Measurements from ENCODE around the gene MED22.

Gene MED22

DNA sequence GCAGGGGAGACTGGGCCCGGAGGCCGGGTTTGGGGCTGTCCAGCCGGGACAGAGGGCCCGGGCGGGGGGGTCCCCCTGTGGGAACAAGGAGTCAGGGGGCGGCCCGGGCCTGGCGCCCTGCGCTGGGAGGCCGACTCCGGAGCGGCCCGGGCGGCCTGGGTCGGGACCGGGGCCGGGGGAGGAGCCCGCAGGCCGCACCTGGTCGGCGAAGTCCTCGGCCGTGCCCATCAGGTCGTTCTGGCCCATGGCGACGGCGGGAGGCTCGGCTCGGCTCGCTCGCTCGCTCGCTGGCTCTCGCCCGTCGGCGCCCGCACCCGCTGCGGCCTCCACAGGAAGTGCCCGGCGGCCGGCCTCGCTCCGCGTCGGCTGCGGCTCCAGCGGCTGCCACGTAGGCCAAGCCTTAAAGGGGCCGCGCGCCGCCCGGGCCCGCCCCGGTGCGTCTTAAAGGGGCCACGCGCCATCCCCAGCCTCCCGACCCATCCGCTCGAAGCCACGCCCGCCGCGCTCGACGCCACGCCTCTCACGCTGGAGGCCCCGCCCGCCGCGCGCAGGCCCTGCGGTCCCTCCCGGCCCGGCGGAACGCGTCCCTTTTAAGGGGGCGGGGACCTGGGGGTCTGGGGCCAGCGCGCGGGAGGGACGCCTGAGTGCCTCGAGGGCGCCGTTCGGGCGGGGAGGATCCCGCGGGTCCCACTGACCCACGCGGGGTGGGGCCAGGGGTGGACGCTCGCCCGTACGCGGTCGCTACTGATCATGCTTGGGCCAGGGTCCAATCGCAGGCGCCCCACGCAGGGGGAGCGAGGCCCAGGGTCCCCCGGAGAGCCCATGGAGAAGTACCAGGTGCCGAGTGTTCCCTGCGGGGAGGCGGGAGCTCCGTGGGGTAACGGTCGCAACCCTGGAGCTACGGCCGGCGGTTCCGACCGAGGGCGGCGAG, 28.1 kb upstream of the MED22 start, which contains the start of the genes STKLD1 and SURF4:
STKLD1 (plus strand) TSS at position 643 of the 931 bp plus-strand sequence; CDS start at position 751, 108 bp downstream.
SURF4 (minus strand) TSS at position 337 of the 931 bp plus-strand sequence; CDS start at position 246, 91 bp downstream.
- DNase-seq (ENCODE audit: low spot score), result peak; percentile 93

DNA sequence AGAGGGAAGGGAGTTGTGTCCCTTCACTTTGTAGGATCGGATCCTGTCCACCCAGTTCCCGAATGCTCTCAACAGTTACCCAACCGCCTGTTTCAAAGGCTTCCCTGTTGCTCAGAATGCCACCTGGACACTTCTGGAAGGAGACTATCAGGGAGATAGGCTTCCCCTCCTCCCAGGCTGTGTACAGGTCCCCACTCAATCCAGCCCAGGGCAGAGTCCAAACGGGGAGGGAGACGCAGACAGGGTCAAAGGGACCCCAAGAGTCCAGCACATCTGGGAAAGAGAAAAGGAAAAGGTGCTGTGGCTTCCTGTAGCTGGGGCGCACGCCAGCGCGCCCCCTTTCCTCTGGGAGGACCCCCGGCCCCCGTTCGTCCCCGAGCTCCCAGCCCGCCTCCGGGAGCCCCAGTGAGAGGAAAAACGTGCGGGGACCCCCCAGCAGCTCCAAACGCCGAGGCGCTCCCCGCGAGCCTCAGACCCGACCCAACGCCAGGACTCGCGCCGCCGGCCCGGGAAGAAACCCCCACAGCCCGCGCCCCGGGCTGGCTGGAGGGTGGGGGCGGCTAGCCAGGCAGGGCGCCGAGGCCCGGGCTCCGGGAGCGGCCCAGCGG, 27.3 kb upstream of the MED22 start:
- DNase-seq (ENCODE audit: low spot score), result peak; percentile 47

DNA sequence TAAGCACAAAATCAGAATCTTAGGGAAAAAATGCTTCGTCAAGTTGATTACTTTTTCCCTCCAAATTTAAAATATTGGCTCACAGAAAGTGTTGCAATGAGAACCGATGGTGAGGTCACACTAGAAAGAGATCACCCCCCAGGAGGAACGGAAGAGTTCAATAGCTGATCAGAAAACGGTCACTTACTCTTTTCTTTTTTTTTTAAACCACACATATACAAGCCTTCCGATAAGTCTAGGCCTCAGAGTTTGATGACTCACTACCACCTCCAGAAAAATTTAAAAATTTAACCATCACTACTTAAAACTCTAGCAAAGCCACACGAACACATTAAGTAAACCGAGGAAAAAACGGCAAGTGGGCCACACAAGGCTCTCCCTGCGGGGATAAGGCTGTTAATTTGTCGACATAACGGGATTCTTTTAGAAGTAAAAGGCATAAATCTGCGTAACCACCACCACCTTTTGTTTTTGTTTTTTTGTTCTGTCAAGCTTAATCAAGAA, 26.7 kb upstream of the MED22 start:
- no peak for DNase-seq (ENCODE audit: low spot score)

DNA sequence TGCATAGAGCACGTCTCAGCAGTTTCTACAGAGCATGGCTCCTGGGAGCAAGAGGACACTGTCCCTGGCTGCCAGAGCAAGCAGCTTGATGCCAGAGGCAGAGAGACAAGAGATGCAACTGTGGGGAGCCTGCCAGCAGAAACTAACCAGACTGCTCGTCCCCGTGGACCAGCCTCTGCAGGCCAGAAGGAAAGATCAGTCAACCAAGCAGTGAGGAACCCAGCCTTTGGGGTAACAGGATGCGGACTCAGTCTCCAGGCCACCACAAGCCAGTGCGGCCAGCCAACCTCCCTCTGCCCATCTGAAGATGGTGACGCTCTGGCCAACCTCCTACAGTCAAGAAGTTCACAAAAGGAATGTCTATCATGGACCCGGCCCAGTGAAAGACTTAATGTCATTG, 24.2 kb upstream of the MED22 start:
- no peak for DNase-seq (ENCODE audit: low spot score)

DNA sequence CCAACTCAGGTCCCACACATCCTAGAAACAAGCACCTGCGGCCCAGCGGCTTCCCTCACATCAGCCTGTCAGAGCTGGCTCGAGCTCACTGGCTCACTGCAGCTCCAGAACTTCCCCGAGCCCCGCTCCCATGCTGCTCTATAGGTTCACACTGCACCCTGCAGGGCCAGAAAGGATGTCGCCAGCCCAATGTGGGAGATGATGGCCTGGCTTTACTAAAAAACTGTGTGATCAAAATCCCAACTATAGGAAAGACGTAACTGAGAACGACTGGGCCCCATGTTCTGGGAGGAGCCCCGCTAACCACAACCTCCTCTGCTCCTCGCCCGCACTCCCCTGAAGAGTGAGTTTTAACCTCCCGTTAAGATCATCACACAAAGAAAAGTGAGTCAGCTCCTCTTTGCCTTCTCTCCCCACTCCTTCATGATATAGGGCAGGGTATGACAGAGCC, 23.4 kb upstream of the MED22 start:
- DNase-seq (ENCODE audit: low spot score), result no peak

DNA sequence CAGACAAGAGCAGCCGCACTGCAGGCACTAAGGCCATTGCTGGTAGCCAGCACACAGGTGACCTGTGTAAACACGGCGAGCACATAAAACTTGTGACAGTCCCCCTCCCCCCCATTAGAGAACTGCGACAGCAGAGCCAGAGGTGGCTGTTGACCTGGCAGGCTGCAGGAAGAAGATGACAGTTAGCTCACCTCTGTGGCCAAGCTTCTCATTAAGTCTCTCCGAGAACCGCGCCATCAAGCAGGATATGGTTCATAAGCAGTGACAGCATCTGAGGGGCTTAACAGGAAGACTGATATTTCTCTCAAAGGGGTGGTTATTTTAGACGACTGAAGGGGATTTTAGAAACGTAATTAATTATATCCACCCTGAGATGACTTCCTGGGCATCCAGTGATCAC, 22.8 kb upstream of the MED22 start:
- no peak for DNase-seq (ENCODE audit: low spot score)

DNA sequence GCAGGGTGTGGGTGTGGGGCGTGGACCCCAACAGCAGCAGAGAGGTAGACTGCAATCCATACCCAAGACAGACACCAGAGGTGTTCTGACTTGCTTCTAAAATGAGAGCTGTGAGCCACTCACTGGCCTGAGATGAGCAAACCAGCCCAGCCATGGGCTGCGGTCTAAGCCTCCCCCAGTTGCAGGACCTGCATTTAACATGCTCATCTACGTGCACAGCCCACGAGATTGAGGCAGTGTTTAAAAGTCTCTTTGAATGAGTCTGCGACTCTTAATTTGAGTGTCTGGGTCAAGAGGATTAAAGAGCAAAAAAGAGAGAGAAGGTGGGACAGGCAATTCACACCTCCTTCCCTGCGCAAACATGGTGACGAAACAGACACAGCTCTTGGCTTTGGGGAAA, 22.0 kb upstream of the MED22 start:
- DNase-seq (ENCODE audit: low spot score), result no peak

DNA sequence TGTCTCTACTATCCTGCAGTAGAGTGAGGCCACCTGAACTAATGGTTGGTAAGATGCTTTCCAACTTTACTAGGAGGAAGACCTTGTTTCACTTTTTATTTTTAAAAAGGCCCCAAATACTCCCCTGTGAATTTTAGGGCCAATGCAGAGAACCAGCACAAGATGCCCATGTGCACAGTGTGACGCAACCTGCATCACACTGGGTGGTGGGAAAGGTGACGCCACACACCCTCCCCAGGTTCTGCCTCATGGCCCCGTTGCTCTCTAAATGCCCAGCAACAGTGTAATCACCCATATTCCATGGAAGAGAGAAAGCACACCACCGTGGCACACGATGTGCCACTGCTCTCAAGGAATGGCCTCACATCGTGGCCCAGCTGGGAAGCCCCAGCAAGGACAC, 21.5 kb upstream of the MED22 start:
- no peak for DNase-seq (ENCODE audit: low spot score)

DNA sequence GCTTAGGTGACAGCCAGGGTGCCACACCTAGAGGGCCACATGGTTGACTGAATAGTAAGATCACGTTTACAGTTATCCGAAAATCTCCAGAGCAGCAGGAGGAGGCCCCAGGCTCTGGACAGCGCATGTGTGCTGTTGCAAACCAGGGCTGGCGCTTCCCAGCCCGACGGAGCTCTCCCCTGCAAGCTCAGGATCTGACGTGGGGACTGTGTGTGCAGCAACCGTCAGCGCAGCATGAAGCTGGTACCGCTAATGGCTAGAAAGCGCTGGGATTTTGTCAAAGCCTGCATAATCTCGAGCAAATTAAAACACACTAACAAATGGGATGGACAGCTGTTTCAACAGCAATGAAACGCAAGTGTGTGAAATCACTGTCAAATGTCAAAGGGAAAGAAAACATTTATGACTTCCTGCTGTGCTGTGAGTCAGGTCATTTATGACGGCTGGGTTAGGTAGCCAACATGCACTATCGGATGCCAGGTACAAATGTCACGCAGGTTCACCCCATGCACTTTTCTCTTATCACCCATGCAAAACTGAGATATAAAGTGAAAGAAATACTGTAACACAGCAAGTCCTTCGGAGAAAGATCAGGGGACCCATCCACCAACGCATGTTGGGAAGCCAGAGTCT, 20.4 kb upstream of the MED22 start:
- no peak for DNase-seq (ENCODE audit: low spot score)

DNA sequence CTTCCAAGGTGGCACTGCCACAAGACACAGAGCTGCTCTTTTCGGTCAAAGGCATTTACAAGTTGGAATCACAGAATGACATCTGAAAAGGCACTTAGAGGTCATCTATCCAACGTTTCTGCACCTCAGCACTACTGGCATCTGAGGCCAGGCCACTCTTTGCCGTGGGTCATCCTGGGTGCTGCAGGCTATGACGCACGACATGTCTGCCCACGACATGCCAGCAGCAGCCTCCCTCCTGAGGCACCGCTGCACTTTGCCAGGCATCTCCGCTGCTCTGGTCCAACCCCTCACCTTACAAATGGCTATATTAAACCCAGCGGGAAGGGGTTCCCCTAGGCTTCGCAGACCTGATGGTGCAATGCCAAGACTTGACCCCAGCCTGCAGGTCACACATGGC, 19.8 kb upstream of the MED22 start:
- DNase-seq (ENCODE audit: low spot score), result no peak

DNA sequence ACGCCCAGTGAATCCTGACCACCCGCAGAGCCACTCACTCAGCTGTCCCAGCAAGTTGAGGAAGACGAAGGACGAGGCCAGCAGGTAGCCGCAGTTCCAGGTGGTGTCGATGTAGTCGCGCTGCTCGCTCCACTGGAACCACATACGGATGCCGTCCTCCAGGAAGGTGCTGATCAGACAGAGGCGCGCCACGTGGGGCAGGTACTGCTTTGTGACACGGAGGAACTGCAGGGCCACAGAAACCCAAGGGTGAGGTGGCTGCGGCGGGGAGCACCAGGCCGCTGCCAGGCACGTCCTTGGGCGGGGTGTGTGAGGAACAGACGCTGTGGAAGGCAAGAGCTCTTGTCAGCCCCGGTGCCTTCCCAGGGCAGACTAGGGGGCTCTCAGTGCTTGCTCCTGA, 19.3 kb upstream of the MED22 start:
- DNase-seq (ENCODE audit: low spot score), result no peak

DNA sequence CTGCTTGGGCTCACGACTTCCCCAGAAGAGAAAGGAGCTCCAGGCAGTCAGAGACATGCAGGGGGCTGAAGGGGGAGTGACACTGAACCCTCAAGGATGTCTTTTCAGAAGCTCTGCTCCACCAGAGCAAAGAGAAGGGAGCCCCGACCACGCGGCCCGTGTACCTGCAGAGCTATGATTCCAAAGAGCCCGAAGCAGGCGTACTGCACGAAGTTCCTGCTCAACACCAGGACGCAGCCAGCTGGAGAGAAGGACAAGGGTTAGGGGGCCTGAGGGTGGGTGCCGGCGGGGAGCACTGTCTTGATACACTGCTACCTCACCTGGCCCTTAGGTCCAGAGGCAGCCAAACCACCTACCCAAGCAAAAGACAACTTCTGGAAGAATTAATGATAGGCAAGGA, 18.5 kb upstream of the MED22 start:
- no peak for DNase-seq (ENCODE audit: low spot score)

DNA sequence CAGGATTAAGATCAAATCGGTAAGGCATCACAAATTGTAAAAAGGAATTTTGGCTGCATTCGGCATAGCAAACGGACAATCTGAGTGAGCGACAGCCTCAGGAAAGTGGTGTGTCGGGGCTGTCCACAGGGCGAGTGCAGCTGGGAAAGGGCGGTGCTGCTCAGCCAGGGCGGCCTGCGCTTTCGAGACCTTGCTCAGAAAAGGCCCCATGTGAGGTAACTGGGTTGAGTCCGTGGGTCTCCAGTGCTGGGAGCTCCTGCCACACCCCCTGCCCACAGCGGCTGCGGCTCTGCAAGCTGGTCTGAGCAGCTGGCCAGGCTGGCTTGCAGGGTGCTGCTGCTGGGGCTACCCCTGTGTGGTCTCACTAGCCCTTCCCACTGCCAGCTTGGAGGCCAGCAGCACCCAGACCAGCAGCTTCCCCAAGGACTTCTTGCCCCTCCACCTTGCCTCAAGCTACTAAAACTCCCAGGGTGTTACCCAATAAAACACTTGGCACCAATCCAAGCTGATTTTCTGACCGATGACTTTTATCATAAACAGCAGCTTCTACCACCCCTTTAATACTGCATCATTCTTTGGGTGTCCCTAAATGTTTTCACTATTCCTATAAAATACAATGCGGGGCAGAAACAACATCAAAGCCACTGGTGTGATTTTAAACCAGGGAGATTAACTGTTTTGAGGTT, 14.6 kb upstream of the MED22 start:
- DNase-seq (ENCODE audit: low spot score), result no peak

DNA sequence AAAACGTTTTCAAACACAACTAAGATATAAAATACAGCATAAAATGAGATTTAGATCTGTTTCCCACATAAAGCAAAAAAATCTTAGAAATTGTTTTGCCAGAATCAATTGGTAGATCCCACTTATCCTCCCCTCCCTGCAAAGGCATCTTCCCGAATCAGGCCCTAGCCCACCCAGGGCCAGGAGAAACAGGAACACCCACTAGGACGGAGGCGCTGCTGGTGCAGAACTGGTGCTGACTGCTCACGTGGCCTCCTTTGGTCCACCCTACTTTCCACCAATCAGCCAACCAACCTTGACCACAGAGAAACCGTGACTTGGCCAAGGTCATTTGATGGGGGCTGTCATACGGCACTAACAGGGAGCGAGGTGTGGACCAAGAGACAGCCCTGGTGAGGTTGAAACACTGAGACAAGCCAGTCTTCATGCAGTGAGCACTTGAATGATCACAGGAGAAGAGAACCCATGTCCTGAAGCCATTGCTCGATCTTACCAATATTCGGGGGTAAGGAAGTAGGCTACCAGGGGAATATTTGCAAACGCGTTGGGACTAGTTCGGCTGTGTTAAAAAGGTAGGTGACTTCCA, 13.7 kb upstream of the MED22 start:
- DNase-seq (ENCODE audit: low spot score), result no peak

DNA sequence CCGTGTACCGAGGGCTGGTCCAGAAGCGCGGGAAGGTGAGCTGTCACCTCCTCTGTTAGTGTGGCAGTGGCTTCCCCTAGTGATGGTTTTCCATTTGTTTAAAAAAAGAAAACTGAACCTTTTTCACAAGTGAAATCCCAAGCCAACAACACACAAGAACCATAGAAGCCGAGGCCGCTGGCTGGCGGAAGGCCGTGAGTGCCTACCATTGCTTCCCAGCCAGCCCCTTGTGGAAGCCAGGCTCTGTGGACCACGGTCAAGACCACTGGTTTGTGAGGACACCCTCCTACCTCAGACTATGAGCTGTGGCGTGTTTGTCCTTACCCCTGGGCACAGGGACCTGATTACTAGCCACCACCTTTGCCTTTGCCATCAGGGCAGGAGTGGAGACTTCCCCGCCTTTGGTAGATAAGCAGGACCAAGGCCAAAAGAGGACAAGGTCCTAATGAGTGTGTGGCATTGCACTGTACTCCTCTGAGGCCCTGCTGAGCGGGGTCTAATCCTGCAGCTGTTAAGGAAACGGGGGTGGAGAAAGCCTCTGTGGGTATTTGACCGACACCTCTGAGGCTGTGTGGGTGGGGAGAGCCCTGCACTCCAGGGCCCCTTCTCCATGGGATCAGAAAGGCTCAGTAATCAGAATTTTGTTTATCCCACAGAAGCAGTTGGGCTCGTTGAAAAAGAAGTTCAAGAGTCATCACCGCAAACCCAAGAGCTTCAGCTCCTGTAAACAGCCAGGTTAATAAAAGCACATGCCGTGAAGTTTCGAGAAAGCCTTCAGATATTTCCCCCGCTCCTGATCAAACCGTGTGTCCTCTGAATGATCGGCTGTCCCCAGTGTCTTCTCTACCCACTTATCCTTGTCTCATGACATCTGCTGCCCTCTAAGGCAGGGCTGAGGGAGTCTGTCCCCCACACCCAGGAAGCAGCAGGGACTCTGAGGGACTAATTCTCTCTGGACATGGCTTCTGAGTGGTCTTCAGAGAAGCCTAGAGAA, 12.8 kb upstream of the MED22 start:
- DNase-seq (ENCODE audit: low spot score), result no peak

DNA sequence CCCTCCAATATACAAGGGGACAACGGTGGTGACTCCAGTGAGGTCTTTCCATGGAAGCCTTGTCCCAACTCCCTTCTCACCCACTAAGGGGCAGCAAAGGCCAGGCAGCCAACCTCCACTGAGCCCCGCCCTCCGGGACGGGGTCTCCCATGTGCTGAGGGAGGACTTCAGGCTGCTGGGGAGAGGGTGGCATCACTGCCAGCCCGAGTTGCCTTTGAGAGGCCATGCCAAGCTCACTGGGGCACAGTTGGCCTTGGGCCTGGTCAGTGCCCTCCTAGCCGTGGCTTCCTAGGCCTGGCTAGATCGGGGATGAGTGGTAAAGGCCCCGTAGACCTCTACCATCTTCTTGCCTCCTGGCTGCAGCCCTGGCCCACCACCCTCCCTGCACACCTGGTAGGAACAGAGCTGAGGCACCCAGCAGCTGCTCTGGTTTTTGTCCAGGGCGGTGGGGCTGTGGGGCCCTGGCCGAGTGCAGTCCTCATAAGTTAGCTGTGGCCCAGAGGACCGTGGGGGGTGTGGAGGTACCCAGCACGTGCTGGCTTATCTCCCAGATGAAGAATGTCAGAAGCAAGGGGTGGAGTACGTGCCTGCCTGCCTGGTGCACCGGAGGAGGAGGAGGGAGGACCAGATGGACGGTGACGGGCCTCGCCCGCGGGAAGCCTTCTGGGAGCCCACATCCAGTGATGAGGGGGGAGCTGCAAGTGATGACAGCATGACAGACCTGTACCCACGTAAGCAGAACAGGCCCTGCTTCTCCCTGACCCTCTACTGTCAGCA, 11.7 kb upstream of the MED22 start:
- no peak for DNase-seq (ENCODE audit: low spot score)

DNA sequence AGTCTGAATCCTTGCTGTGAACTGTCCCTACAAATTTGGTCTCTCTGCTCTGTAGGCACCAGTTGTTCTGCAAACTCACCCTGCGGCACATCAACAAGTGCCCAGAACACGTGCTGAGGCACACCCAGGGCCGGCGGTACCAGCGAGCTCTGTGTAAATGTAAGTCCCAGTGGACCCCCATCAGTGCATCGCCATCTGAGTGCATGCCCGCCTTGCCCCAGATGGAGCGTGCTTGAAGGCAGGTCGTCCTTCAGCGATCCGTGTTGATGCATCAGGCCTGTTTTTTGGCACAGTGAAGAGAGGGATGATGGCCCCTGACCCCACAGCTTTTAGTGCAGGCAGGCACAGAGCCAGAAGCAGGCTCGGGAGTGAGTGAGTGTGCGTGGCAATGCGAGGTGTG, 9.7 kb upstream of the MED22 start:
- no peak for DNase-seq (ENCODE audit: low spot score)

DNA sequence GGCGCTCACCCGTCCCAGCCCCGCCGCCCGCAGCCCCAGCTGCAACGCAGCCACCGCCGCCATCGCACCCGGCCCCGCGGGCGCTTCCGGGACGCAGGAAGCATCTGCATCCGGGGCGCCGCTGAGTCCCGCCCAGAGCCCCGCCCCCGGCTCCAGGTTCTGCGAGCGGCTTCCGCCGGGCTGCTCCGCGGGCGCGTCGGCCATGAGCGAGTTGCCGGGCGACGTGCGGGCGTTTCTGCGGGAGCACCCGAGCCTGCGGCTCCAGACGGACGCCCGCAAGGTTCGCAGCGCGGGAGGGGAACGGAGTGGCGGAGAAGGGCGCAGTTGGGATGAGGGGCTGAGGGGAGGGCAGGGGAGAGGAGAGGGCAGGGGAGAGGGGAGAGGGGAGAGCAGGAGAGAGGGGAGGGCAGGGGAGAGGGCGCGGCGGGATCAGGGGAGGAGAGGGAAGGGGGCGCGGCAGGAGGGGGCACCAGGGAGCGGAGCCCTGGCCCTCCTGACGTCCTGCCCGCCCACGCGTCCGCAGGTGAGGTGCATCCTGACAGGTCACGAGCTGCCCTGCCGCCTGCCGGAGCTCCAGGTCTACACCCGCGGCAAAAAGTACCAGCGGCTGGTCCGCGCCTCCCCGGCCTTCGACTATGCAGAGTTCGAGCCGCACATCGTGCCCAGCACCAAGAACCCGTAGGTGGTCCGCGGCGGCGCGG, 8.6 kb upstream of the MED22 start, which contains the start of the genes SURF1 and SURF2:
SURF1 (minus strand) TSS at position 97 of the 701 bp plus-strand sequence; CDS start at position 63, 34 bp downstream.
SURF2 (plus strand) TSS at position 160 of the 701 bp plus-strand sequence; CDS start at position 203, 43 bp downstream.
- peak; percentile 91 for DNase-seq (ENCODE audit: low spot score)

All from NAMALWA (cell line).